Activated T-cell treated with anti-CD3 and anti-CD28 coated beads, Interleukin-2, amount 50 U/mL, for 4 hours (primary cell): Measurements from ENCODE around the gene ABCG8. TPM values are rescaled to one million over a fixed set of nuclear protein-coding genes. Genes with fewer than 3 reads are reported as not detected.

Experiments used
- ATAC-seq, 2 donors: fragments of 200-7000 bp; cut with Tn5 transposase; one replicate each; pipeline ENCODE4 v1.10.0; 2021
- DNase-seq: peaks from one replicate; pipeline ENCODE4 v3.0.0-alpha.2; 2020
- H3K27me3 Mint-ChIP-seq: one replicate; pipeline ENCODE4 v1.8.0; 2021; ENCODE audit warnings: low read depth, mixed read lengths
- H3K36me3 Mint-ChIP-seq: one replicate; pipeline ENCODE4 v1.8.0; 2022; ENCODE audit warnings: mixed read lengths; ENCODE audit not compliant: insufficient read depth
- H3K4me1 Mint-ChIP-seq: one replicate; pipeline ENCODE4 v1.8.0; 2021; ENCODE audit warnings: low read depth, mixed read lengths
- H3K4me3 Mint-ChIP-seq: one replicate; pipeline ENCODE4 v1.8.0; 2021; ENCODE audit warnings: mild to moderate bottlenecking, moderate library complexity, mixed read lengths
- H3K9me3 Mint-ChIP-seq: one replicate; pipeline ENCODE4 v1.8.0; 2021; ENCODE audit warnings: mixed read lengths
- total RNA-seq, 3 donors: library from RNA; stranded (reverse); gene quantifications; one replicate each; pipeline ENCODE4 v1.2.1, GENCODE V29; 2021

The ABCG8 gene
- total RNA-seq, 3 donors from 2014 or later: 0.05 TPM; not detected in 2

GRCh38 chr2:43839776-43840564 is 1.2 kb downstream of the ABCG8 start:
- Mint-ChIP-seq H3K4me1 (no peaks in the 10 kb centered on the region), H3K4me3 (no peak overlapping the region), H3K36me3 (no peaks in the 10 kb centered on the region), H3K9me3 (no peaks in the 10 kb centered on the region), H3K27me3 (peaks cover 5% of the 10 kb centered on the region)
- ATAC-seq (no peak), DNase-seq (no peak)

GRCh38 chr2:43840965-43841364 is 2.2 kb downstream of the ABCG8 start:
- no peak for DNase-seq
- no peaks in the 10 kb centered on the region for H3K4me1 Mint-ChIP-seq
- no peaks in the 10 kb centered on the region for H3K36me3 Mint-ChIP-seq

GRCh38 chr2:43841949-43842865 is 3.4 kb downstream of the ABCG8 start:
- no peak for ATAC-seq
- no peaks in the 10 kb centered on the region for H3K9me3 Mint-ChIP-seq
- no peak overlapping the region for H3K4me3 Mint-ChIP-seq

More at GRCh38 chr2:43840965-43841364, 2.2 kb downstream of the ABCG8 start:
- no peak for ATAC-seq
- H3K4me3 Mint-ChIP-seq: no peak overlapping the region
- H3K27me3 Mint-ChIP-seq: peaks cover 5% of the 10 kb centered on the region
- no peaks in the 10 kb centered on the region for H3K9me3 Mint-ChIP-seq

GRCh38 chr2:43842866-43843226 is 4.1 kb downstream of the ABCG8 start:
- ATAC-seq (no peak), DNase-seq (no peak)
- Mint-ChIP-seq H3K27me3 (peaks cover 5% of the 10 kb centered on the region), H3K4me3 (no peak overlapping the region), H3K36me3 (no peaks in the 10 kb centered on the region), H3K9me3 (no peaks in the 10 kb centered on the region), H3K4me1 (no peaks in the 10 kb centered on the region)

More at GRCh38 chr2:43841949-43842865, 3.4 kb downstream of the ABCG8 start:
- Mint-ChIP-seq H3K4me1 (no peaks in the 10 kb centered on the region), H3K36me3 (no peaks in the 10 kb centered on the region), H3K27me3 (peaks cover 5% of the 10 kb centered on the region)
- no peak for DNase-seq

GRCh38 chr2:43845181-43845580 is 6.4 kb downstream of the ABCG8 start:
- H3K9me3 Mint-ChIP-seq: no peaks in the 10 kb centered on the region
- ATAC-seq (no peak), DNase-seq (no peak)
- H3K4me1 Mint-ChIP-seq: no peaks in the 10 kb centered on the region
- no peak overlapping the region for H3K4me3 Mint-ChIP-seq
- H3K27me3 Mint-ChIP-seq: no peaks in the 10 kb centered on the region
- no peaks in the 10 kb centered on the region for H3K36me3 Mint-ChIP-seq

GRCh38 chr2:43846140-43846793 is 7.5 kb downstream of the ABCG8 start:
- DNase-seq (no peak), ATAC-seq (no peak)
- Mint-ChIP-seq H3K27me3 (peaks cover 4% of the 10 kb centered on the region), H3K4me3 (no peak overlapping the region), H3K36me3 (no peaks in the 10 kb centered on the region), H3K9me3 (no peaks in the 10 kb centered on the region), H3K4me1 (no peaks in the 10 kb centered on the region)

GRCh38 chr2:43848214-43848613 is 9.4 kb downstream of the ABCG8 start:
- Mint-ChIP-seq H3K4me1 (no peaks in the 10 kb centered on the region), H3K4me3 (no peak overlapping the region), H3K36me3 (no peaks in the 10 kb centered on the region), H3K9me3 (no peaks in the 10 kb centered on the region), H3K27me3 (peaks cover 16% of the 10 kb centered on the region)
- DNase-seq: no peak
- ATAC-seq: no peak

GRCh38 chr2:43851011-43851980 is 12.5 kb downstream of the ABCG8 start:
- DNase-seq (no peak), ATAC-seq (no peak)
- Mint-ChIP-seq H3K4me3 (no peak overlapping the region), H3K4me1 (no peaks in the 10 kb centered on the region), H3K36me3 (no peaks in the 10 kb centered on the region), H3K9me3 (no peaks in the 10 kb centered on the region), H3K27me3 (peaks cover 31% of the 10 kb centered on the region)

- H3K27me3 Mint-ChIP-seq: peaks cover 38% of the 10 kb centered on the region
- H3K4me3 Mint-ChIP-seq: no peak overlapping the region
- no peaks in the 10 kb centered on the region for H3K4me1 Mint-ChIP-seq
- H3K9me3 Mint-ChIP-seq: no peaks in the 10 kb centered on the region
- DNase-seq (no peak), ATAC-seq (no peak)
- H3K36me3 Mint-ChIP-seq: no peaks in the 10 kb centered on the region
Observed at GRCh38 chr2:43852196-43852730, 13.5 kb downstream of the ABCG8 start.

GRCh38 chr2:43853141-43854081 is 14.6 kb downstream of the ABCG8 start:
- Mint-ChIP-seq H3K4me3 (no peak overlapping the region), H3K27me3 (peaks cover 38% of the 10 kb centered on the region), H3K9me3 (no peaks in the 10 kb centered on the region), H3K36me3 (no peaks in the 10 kb centered on the region), H3K4me1 (no peaks in the 10 kb centered on the region)
- no peak for DNase-seq
- no peak for ATAC-seq

GRCh38 chr2:43854671-43855070 is 15.9 kb downstream of the ABCG8 start:
- Mint-ChIP-seq H3K36me3 (no peaks in the 10 kb centered on the region), H3K9me3 (no peaks in the 10 kb centered on the region), H3K27me3 (peaks cover 43% of the 10 kb centered on the region), H3K4me3 (no peak overlapping the region), H3K4me1 (no peaks in the 10 kb centered on the region)
- DNase-seq (no peak), ATAC-seq (no peak)

GRCh38 chr2:43855292-43855691 is 16.5 kb downstream of the ABCG8 start:
- Mint-ChIP-seq H3K36me3 (no peaks in the 10 kb centered on the region), H3K4me1 (no peaks in the 10 kb centered on the region), H3K27me3 (peaks cover 43% of the 10 kb centered on the region), H3K4me3 (no peak overlapping the region), H3K9me3 (no peaks in the 10 kb centered on the region)
- ATAC-seq (no peak), DNase-seq (no peak)
